Fibroblast of lung (primary cell): ENCODE results near the gene PLCXD1.

ENCODE experiments used
- CTCF ChIP-seq, 2 donors: IDR thresholded peaks in 1 of 2; conservative IDR thresholded peaks in 1 of 2; 1 replicate in 1 of 2; 2 replicates in 1 of 2; pipeline ENCODE4 v1.5.1; 2011 to 2012; ENCODE audit warnings: low read length in 2 of 2, control low read depth in 1 of 2, inconsistent platforms in 1 of 2, low read depth in 1 of 2, mild to moderate bottlenecking in 1 of 2
- EZH2 ChIP-seq: IDR thresholded peaks from 2 replicates; pipeline ENCODE4 v1.5.1; 2012; ENCODE audit warnings: low read length, control low read depth, mild to moderate bottlenecking; ENCODE audit errors: missing control alignments

- TF ChIP-seq EZH2 (no peak), CTCF (conservative IDR thresholded peaks at IDR 0.05 in 1 of 2, IDR thresholded peaks at IDR 0.05 in 1 of 2; ENCODE audit: low read depth in 1 of 2, low read length in 2 of 2) (no peak)
Observed at GRCh38 chrX:312621-313331, 31.6 kb downstream of the PLCXD1 start.
